GM18867 (cell line): ENCODE measurements around the gene SEC63.
"Not testable (repeated sequence)": the region's sequence is repeated elsewhere in the genome, so short reads cannot be mapped to it uniquely, and the experiment has no call there.

ENCODE experiments used
- ATAC-seq: cut with Tn5 transposase; IDR thresholded peaks from one replicate; pipeline ENCODE4 v1.9.1; 2021; ENCODE audit warnings: mild to moderate bottlenecking, moderate library complexity; ENCODE audit not compliant: unreplicated experiment

Gene SEC63

GRCh38 chr6:107936162-107936909 is 21.7 kb downstream of the SEC63 start:
- ATAC-seq, result no peak

GRCh38 chr6:107934229-107934628 is 23.8 kb downstream of the SEC63 start:
- ATAC-seq, result not testable (repeated sequence)

GRCh38 chr6:107932580-107932979 is 25.4 kb downstream of the SEC63 start:
- ATAC-seq, result no peak

- no peak for ATAC-seq
Observed at GRCh38 chr6:107931894-107932293, 26.1 kb downstream of the SEC63 start.

- ATAC-seq, result no peak
Observed at GRCh38 chr6:107928984-107929383, 29.0 kb downstream of the SEC63 start.

GRCh38 chr6:107926697-107927544 is 31.1 kb downstream of the SEC63 start:
- not testable (repeated sequence) for ATAC-seq

GRCh38 chr6:107917451-107918375 is 40.3 kb downstream of the SEC63 start:
- peak; percentile 62 for ATAC-seq

- ATAC-seq, result not testable (repeated sequence)
Observed at GRCh38 chr6:107916961-107917360, 41.0 kb downstream of the SEC63 start.

- no peak for ATAC-seq
Observed at GRCh38 chr6:107911692-107912091, 46.3 kb downstream of the SEC63 start.

- no peak for ATAC-seq
Observed at GRCh38 chr6:107894809-107895396, 63.1 kb downstream of the SEC63 start.

- ATAC-seq, result not testable (repeated sequence)
Observed at GRCh38 chr6:107890431-107890830, 67.6 kb downstream of the SEC63 start.

- ATAC-seq, result not testable (repeated sequence)
Observed at GRCh38 chr6:107885950-107886349, 72.1 kb downstream of the SEC63 start.

- no peak for ATAC-seq
Observed at GRCh38 chr6:107879941-107880340, 78.1 kb downstream of the SEC63 start.

GRCh38 chr6:107877968-107878367 is 80.0 kb downstream of the SEC63 start:
- ATAC-seq, result peak; percentile 65

GRCh38 chr6:107871976-107872375 is 86.0 kb downstream of the SEC63 start:
- no peak for ATAC-seq

- not testable (repeated sequence) for ATAC-seq
Observed at GRCh38 chr6:107871512-107871911, 86.5 kb downstream of the SEC63 start.

GRCh38 chr6:107871016-107871415 is 87.0 kb downstream of the SEC63 start:
- ATAC-seq, result no peak

GRCh38 chr6:107870381-107870780 is 87.6 kb downstream of the SEC63 start:
- no peak for ATAC-seq

- ATAC-seq, result no peak
Observed at GRCh38 chr6:107869871-107870270, 88.1 kb downstream of the SEC63 start.

GRCh38 chr6:107868867-107869611 is 89.0 kb downstream of the SEC63 start:
- no peak for ATAC-seq
